ENCODE measurements around the gene CLMN.

The CLMN gene

GRCh38 chr14:95133282-95133681 is 186.4 kb downstream of the CLMN start:
- no peaks in the 10 kb centered on the region for H3K27me3 ChIP-seq
- peaks cover 0 to 35% (median 10%) of the 10 kb centered on the region in 4 donors for H3K4me1 ChIP-seq
- no peak overlapping the region for H3K4me3 ChIP-seq
- intact Hi-C loops (cut with DNase I; ENCODE audit: low total_unique reads), result no loop called here
- no peak overlapping the region for H3K27ac ChIP-seq
- TF ChIP-seq CTCF (IDR thresholded peaks at IDR 0.05), result no peak
- no peaks in the 10 kb centered on the region for H3K9me3 ChIP-seq
- DNase-seq, result no peak
- H3K36me3 ChIP-seq, result peaks cover 15 to 33% (median 27%) of the 10 kb centered on the region in 3 donors

- no peak overlapping the region for H3K4me3 ChIP-seq
- no peak for TF ChIP-seq CTCF (IDR thresholded peaks at IDR 0.05)
- H3K27ac ChIP-seq, result no peak overlapping the region
- peaks cover 15 to 34% (median 29%) of the 10 kb centered on the region in 3 donors for H3K36me3 ChIP-seq
- no peak for DNase-seq
- no peaks in the 10 kb centered on the region for H3K27me3 ChIP-seq
- peaks cover 0 to 30% (median 8%) of the 10 kb centered on the region in 4 donors for H3K4me1 ChIP-seq
- intact Hi-C loops (cut with DNase I; ENCODE audit: low total_unique reads), result no loop called here
- H3K9me3 ChIP-seq, result no peaks in the 10 kb centered on the region
These were observed 186.9 kb downstream of the CLMN start for GRCh38 chr14:95132760-95133159.

Measured in tibial artery (tissue), 4 donors.